HG03095 (cell line): ENCODE measurements around the gene CRHR2.
"Not testable (repeated sequence)": the region's sequence is repeated elsewhere in the genome, so short reads cannot be mapped to it uniquely, and the experiment has no call there.

Experiments used
- ATAC-seq: cut with Tn5 transposase; IDR thresholded peaks from one replicate; pipeline ENCODE4 v1.9.1; 2021; ENCODE audit warnings: moderate library complexity; ENCODE audit not compliant: unreplicated experiment

CRHR2 gene

DNA sequence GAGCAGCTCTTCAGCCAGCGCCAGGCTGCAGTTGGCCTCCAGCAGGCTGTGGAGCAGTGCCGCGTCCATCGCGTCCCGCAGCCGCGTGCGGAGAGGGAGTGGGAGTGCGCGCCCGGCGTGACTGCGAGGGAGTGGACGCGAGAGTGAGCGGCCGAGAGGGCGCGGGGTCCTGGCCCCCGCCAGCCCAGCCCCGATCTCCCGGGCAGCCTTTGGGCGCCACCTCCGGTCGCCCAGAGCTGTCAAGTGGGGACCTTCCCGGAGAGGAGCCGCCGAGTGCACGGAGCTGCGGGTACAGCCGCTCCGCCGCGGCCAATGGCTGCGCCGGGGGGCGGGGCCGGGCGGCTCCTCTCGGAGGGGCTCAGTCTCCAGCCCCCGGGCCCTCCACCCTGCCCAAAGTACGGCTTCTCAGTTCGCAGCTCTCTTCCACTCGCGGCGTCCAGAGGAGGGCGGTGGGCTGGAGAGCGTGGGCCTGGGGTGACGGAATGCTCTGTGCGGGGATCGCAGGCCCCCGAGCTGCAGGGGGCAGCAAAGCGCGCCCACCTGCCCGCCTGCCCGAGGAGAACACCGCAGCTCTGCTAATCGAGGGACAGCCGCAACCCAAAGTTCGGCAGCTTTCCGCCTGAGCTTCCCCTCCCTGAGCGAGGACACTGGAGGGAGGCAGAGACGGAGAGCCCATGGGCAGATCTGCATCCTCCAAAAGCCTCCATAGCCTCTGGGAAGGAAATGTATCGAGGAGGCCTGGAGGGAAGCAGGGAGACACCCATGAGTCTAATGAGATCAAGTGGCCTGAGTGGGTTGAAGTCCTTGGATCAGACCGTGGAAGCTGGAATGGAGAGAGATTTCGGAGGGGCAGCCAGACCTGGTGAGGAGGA is at the start of gene CRHR2:
Gene CRHR2 (minus strand): TSS at position 245 of the 872 bp plus-strand sequence. CDS start 176 bp downstream, at position 69.
- ATAC-seq, result no peak

- ATAC-seq, result no peak
Measured at GRCh38 chr7:30731581-30731980, 49.3 kb upstream of the CRHR2 start.

GRCh38 chr7:30730996-30731395 is 48.7 kb upstream of the CRHR2 start:
- no peak for ATAC-seq

- no peak for ATAC-seq
Measured at GRCh38 chr7:30730097-30730496, 47.8 kb upstream of the CRHR2 start.

GRCh38 chr7:30729642-30730041 is 47.4 kb upstream of the CRHR2 start:
- ATAC-seq, result no peak

- ATAC-seq, result no peak
Measured at GRCh38 chr7:30728591-30729100, 46.4 kb upstream of the CRHR2 start.

DNA sequence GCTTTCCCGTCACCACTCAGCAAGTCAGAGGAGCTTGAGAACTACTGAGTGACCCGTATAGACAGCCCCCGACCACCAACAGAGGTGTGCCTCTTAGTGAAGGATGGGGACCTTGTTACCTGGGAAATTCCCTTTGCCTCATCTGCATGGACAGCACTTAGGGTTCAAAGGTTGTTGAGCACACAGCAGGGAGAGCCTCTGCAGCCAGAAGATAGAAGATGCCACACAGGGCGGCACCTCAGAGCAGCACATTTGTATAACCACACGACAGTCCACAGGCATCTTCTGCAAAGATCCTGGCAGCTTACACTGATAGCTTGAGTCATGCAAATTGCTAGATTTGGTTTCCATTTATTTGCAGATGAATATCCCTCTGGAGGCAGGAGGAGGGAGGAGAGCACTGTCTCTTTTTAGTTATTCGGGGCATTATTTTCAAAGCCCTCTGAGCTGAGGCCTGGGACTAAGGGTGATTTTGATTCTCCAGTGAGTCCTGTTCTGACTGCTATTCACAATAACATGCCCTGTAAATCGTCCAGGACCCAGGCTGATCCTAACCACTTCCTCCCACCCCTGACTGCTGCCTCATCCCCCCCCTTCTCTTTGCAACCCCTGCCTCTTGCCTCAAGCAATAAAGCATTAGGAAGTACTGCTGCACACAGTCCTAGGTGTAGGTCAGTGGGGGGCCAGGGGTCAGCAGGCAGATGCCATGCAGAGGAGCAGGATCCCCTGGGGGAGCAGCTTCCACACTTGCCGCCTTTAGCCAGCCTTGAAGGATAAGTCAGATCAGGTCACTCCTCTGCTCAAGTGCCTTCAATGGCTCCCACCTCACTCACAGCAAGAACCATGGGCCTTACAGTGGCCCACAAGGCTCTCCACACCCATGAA is 45.0 kb upstream of the CRHR2 start:
- no peak for ATAC-seq

GRCh38 chr7:30726296-30727006 is 44.2 kb upstream of the CRHR2 start:
- no peak for ATAC-seq

DNA sequence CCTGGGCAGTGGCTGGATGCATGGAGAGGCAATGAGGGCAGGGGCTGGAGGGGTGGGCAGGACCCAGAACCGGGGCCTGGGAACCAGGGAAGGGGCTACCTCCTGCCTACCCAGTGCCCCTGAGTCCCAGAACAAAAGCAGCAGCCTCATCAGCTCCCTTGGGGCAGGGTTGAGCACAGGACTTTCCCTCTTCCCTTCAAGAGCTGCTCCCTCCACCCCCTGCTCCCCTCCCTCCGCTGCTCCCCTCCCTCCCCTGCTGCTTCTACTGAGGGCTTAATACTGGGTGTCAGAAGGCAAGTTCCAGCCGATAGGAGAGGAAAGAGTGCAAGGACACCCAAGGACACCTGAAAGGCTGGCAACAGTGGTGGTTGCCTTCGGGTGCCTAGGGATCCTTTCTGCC is 41.5 kb upstream of the CRHR2 start:
- no peak for ATAC-seq

DNA sequence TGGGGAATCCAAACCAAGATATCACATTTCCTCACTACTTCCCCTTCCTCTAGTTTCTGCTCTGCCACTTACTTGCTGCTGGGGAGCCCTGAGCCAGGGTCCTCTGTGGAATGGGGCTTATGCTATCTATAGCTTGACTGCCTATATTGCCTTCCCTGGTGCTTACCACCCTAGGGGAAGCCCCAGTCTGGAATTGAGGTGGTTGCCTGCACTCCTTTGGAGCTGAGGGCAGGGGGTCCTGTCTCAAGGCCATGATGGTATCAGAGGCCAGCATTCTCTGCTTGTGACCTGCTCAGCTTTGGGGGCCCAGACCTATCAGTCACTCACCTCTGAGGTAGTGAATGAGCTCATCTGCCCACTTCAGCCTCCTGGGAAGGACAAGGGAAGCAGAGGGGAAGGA is 40.4 kb upstream of the CRHR2 start:
- no peak for ATAC-seq

DNA sequence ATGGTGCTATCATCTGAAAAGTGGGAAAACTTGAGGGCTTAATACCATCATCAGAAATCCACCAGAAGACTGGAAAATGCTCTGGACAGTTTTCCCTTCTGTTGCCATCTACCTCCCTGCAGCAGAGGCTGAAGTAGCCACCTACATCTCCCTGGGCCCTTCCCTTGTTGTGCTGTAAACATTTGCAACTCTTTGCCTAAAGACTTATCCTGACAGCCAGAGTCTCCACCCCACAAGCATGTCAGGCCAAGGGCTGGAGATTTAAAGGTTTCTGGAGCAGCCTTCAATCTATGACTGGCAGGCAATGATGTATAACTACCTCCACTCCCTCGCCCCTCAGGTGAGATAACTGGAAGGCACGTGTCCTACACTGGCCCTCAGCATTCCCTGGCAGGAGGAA is 39.9 kb upstream of the CRHR2 start:
- no peak for ATAC-seq

DNA sequence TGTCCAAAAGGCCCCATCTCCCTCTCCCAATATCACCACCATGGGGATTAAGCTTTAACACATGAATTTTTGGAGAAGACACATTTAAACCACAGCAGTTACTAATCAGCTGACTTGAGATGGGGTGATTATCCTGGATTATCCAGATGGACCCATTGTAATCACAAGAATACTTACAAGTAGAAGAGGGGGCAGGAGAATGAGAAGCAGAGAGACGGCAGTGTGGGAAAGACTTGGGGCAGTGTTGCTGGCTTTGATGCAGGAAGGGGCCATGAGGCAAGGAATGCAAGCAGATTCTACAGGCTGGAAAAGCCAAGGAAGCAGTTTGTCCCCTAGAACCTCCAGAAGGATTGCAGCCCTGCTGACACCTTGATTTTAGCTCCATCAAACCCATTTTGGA is 39.0 kb upstream of the CRHR2 start:
- no peak for ATAC-seq

GRCh38 chr7:30719434-30719833 is 37.2 kb upstream of the CRHR2 start:
- not testable (repeated sequence) for ATAC-seq

GRCh38 chr7:30717181-30717580 is 34.9 kb upstream of the CRHR2 start:
- ATAC-seq, result no peak

DNA sequence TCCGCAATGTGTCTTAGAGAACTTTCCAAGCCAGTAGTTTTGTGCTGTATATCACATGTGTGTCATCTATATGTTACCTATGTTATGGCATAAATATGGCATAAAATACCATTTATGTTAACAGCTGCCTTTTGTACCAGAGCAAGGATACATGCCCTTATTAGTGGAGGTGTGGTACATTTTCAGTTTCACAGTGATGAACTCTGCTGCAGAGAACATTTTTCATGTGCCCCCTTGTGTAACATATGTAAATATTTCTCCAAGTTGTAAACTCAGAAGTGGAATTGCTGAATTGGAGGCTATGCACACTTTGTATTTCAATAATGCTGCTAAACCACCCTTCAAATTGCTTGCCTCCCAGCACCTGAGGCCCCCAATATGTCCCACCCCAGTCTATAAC is 31.9 kb upstream of the CRHR2 start:
- no peak for ATAC-seq

- no peak for ATAC-seq
Measured at GRCh38 chr7:30713392-30713791, 31.1 kb upstream of the CRHR2 start.

DNA sequence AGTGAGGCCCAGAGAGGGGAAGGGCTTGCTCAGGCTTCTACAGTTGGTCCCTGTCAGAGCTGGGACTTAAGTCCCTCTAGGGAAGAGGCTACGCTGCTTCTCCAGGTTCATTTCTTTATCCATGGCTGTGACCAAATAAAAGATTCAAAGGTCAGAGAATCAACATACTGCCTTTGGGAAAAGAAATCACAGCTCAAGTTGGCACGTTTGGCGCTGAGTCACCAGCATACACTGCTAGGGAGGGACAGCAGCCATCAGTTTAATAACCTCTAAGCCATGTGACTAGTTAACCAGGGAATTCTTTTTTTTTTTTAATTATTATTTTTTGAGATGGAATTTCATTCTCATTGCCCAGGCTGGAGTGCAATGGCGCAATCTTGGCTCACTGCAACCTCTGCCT is 28.4 kb upstream of the CRHR2 start:
- no peak for ATAC-seq

GRCh38 chr7:30709549-30709948 is 27.3 kb upstream of the CRHR2 start:
- no peak for ATAC-seq

DNA sequence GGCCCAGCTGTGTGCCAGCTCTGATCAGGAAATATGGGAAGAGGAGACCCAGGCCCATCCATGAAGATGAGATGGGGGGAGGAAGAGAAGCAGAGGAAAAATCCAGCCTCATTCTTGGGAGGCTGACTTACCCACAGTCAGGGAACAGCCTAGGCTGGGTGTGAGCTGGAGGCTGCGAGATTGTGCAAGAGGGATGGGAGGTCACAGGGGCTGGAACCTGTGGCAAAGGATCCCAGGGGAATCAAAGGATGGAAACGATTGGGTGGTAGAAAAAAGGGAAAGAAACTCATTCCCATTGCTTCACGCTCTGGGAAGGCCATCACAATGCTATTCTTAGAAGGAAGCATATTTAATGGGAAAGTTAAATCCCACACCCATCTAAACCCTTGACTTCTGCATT is 26.7 kb upstream of the CRHR2 start:
- ATAC-seq, result no peak

DNA sequence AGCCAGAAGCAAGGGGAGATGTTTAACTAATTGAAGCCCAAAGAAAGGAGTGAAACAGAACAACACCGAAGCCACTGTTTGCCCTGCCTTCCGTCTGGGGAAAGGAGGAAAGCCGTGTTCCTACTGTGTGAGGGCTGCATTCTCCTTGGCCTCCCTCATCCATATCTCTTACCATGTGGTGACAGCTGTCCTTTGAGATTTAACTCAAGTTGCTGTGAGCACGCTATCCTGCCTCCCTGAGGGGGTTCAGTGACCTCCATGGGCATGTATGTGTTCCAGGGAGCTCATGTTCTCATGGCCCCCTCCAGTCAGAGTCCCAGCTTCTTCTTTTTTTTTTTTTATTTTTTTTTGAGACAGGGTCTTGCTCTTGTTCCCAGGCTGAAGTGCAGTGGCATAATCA is 26.2 kb upstream of the CRHR2 start:
- no peak for ATAC-seq
